Adrenal gland (tissue), 12 donors: ENCODE results near the gene GGT5. TPM values are rescaled to one million over a fixed set of nuclear protein-coding genes. Genes with fewer than 3 reads are reported as not detected.
A peak's percentile ranks its signal among the peaks of the same experiment; 100 is the strongest.
"Not testable (repeated sequence)": the region's sequence is repeated elsewhere in the genome, so short reads cannot be mapped to it uniquely, and the experiment has no call there.

Experiments used
- DNase-seq, 7 donors: peaks; one replicate each; pipeline ENCODE4 v3.0.0-alpha.2; 2019 to 2020
- H3K27ac ChIP-seq, 5 donors: fragments of 200-600 bp; sonication (generic) in 4 of 5; 1 replicate in 3 of 5; 2 replicates in 2 of 5; pipeline versions ENCODE4 v1.5.1 to v1.8.0; 2016 to 2020; ENCODE audit warnings: mild to moderate bottlenecking in 1 of 5
- H3K27me3 ChIP-seq: fragments of 200-600 bp; 2 replicates; pipeline ENCODE4 v1.8.0; 2021
- H3K36me3 ChIP-seq, 2 donors: fragments of 200-600 bp; replicated peaks in 1 of 2; 1 replicate in 1 of 2; 2 replicates in 1 of 2; pipeline versions ENCODE4 v1.5.1 to v1.8.0; 2018 to 2022
- H3K4me1 ChIP-seq, 2 donors: fragments of 200-600 bp; replicated peaks in 1 of 2; 1 replicate in 1 of 2; 2 replicates in 1 of 2; pipeline versions ENCODE4 v1.5.1 to v1.8.0; 2018 to 2021
- H3K4me3 ChIP-seq, 4 donors: fragments of 200-600 bp; sonication (generic) in 3 of 4; one replicate each; pipeline ENCODE4 v1.5.1; 2016 to 2018
- H3K9me3 ChIP-seq, 3 donors: fragments of 200-600 bp; sonication (generic) in 1 of 3; replicated peaks in 1 of 3; 1 replicate in 2 of 3; 2 replicates in 1 of 3; pipeline versions ENCODE4 v1.5.1 to v1.8.0; 2016 to 2021
- WGBS, 4 donors: extraction: QIAGEN DNeasy Blood & Tissue Kit in 2 of 4; methylation state at CpG; one replicate each; pipeline versions ENCODE4 v1.1.5 to v1.1.7; 2013 to 2017; 5-methylcytosine and 5-hydroxymethylcytosine counted together
- intact Hi-C, 2 donors: fragments of 100-400 bp; cut with DNase I; formaldehyde crosslinking; loops; one replicate each; pipeline versions ENCODE4 v1.14.1 to v1.15.0; 2022 to 2023
- polyA plus RNA-seq, 3 donors: library from polyadenylated mRNA; stranded (reverse); fragments of 200-250 nt in 2 of 3; fragments of 350-450 nt in 1 of 3; fragmentation: Illumina TruSeq in 1 of 3; extraction: RNeasy Lipid Tissue Mini Kit (QIAGEN cat#74804) in 1 of 3; gene quantifications; one replicate each; pipeline ENCODE4 v1.2.3, GENCODE V29; 2013 to 2014
- total RNA-seq, 9 donors: library from RNA; depleted of rRNA in 4 of 9; stranded (reverse); fragments of >200 nt in 4 of 9; fragments of 120-200 nt in 1 of 9; fragmentation: NEBNext Ultra II Directional in 1 of 9; extraction: Animal tissue kit (Norgen Biotek cat#: 25700) in 1 of 9; gene quantifications; one replicate each; pipeline versions ENCODE4 v1.1.0 to v1.2.4, GENCODE V29; 2013 to 2023
- TF ChIP-seq, protein P1 (sequence below), 6 experiments: fragments of 450-650 bp in 4 of 6; fragments of 200-600 bp in 2 of 6; sonication (generic) in 1 of 6; IDR thresholded peaks; 1 replicate in 5 of 6; 2 replicates in 1 of 6; pipeline versions ENCODE4 v1.5.1 to v1.8.0; 2016 to 2021; ENCODE audit warnings: antibody characterized with exemption in 6 of 6, mild to moderate bottlenecking in 2 of 6, moderate library complexity in 1 of 6
- donor health status: healthy with polysubstance abuse.
- donor health status: Bipolar disorder and iron deficiency.
- donor health status: DM: yes; HTN: yes; CAD: no.
- donor health status: DM: no; HTN: no; CAD: no.
- donor health status: DM: no; HTN: no; CAD: no.
- donor health status: DM: yes; HTN: yes; CAD: no.

The GGT5 gene
- total and polyA plus RNA-seq, 12 donors = 7.5 to 149 (median 78.5) TPM

DNA sequence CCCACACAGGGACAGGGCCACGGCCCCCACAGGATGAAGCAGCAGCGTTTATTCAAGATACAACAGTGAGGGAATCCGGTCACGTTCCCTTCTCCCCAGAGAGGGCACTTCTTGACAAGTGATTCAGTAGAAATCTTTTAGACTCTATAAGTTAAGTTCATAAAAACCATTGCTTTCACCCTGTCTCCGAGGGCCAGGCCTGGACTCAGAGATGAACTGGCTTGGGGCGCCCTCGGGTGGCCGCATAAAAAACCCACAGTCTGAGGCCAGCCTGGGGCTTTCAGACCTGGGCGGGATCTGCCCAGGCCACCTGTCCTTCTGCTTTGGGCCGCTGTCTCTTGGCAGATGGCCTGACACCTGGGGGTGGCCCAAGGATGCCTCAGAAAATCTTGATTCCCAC, 14.6 kb upstream of the GGT5 start:
- intact Hi-C loops, H3K4me1 ChIP-seq, H3K4me3 ChIP-seq, H3K27me3 ChIP-seq, H3K9me3 ChIP-seq, H3K36me3 ChIP-seq: not testable (repeated sequence)
- WGBS, 4 donors = 4 to 35% (median 14%) methylated on average over 4 to 5 of the region's 10 CpGs; no CpG with 5 or more reads in 1 of the 4 donors
- TF ChIP-seq, protein P1, sequence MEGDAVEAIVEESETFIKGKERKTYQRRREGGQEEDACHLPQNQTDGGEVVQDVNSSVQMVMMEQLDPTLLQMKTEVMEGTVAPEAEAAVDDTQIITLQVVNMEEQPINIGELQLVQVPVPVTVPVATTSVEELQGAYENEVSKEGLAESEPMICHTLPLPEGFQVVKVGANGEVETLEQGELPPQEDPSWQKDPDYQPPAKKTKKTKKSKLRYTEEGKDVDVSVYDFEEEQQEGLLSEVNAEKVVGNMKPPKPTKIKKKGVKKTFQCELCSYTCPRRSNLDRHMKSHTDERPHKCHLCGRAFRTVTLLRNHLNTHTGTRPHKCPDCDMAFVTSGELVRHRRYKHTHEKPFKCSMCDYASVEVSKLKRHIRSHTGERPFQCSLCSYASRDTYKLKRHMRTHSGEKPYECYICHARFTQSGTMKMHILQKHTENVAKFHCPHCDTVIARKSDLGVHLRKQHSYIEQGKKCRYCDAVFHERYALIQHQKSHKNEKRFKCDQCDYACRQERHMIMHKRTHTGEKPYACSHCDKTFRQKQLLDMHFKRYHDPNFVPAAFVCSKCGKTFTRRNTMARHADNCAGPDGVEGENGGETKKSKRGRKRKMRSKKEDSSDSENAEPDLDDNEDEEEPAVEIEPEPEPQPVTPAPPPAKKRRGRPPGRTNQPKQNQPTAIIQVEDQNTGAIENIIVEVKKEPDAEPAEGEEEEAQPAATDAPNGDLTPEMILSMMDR (IDR thresholded peaks at IDR 0.05) = peak in 4 of 6 experiments; percentile 40 to 74 (median 53)
- peak overlapping the region in 1 of 5 donors; percentile 40 for H3K27ac ChIP-seq
- DNase-seq = peak; percentile 70 to 89 (median 79)

GRCh38 chr22:24256736-24257135, 11.9 kb upstream of the GGT5 start:
- H3K4me3 ChIP-seq, H3K27ac ChIP-seq, intact Hi-C loops, H3K27me3 ChIP-seq, H3K36me3 ChIP-seq, H3K4me1 ChIP-seq, H3K9me3 ChIP-seq: not testable (repeated sequence)
- DNase-seq = peak in 1 of 7 donors; percentile 42
- WGBS, 4 donors = 79 to 94% (median 91%) methylated on average over 3 to 6 of the region's 7 CpGs

DNA sequence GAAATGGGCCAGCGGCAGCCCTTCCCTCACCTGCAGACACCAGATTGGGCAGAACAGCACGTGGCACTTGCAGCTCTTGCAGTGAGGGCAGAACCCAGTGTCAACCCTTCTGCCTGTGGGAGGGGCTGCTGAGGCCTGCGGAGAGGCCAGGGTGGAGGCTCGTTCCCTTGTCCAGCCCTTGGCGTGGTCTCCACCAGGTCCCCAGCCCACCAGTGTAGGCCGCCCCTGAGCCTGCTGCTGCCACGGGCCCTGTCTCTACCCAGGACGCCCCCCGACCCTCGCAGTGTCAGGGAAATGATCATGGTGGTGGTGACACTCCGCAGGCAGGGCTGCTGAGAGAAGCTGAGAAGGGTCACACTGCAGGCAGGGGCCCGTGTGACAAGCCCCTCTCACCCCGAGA, 11.3 kb upstream of the GGT5 start:
- H3K4me3 ChIP-seq, intact Hi-C loops, H3K27me3 ChIP-seq, H3K36me3 ChIP-seq, H3K4me1 ChIP-seq, H3K9me3 ChIP-seq, H3K27ac ChIP-seq: not testable (repeated sequence)
- 83 to 100% (median 94%) methylated on average over 1 to 9 of the region's 13 CpGs for WGBS, 4 donors
- DNase-seq = peak in 1 of 7 donors; percentile 7

- H3K9me3 ChIP-seq, H3K27ac ChIP-seq, H3K4me1 ChIP-seq, H3K27me3 ChIP-seq, H3K4me3 ChIP-seq, intact Hi-C loops, H3K36me3 ChIP-seq: not testable (repeated sequence)
- DNase-seq = peak in 1 of 7 donors; percentile 9
- WGBS, 4 donors = 89 to 95% (median 90%) methylated on average over 4 to 12 of the region's 12 CpGs
Measured at GRCh38 chr22:24253126-24253525, 8.2 kb upstream of the GGT5 start.

GRCh38 chr22:24251286-24251685, 6.4 kb upstream of the GGT5 start:
- H3K27me3 ChIP-seq, H3K4me3 ChIP-seq, H3K4me1 ChIP-seq, H3K36me3 ChIP-seq, intact Hi-C loops, H3K27ac ChIP-seq, DNase-seq, H3K9me3 ChIP-seq: not testable (repeated sequence)
- WGBS, 4 donors = 93% methylated on average over 12 of the region's 28 CpGs; no CpG with 5 or more reads in 3 of the 4 donors

DNA sequence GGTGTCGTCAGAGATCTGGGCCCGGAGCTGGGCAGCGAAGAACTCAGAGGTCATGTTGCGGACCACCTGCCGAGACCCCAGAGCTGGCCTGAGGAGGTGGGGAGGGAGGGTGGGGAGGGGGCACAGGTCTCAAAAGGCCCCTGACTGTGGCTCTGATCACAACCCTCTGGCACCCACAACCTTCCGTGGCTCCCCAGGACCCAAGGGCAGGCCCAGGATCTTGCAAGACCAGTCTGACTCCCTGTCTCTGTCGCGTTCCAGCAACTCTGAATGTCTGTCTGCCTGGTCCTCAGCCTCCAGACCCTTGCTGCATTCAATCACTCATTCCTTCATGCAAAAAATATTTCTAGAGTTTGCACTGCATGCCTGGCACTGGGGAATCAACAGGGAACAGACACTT, 4.5 kb upstream of the GGT5 start:
- intact Hi-C loops, DNase-seq, H3K36me3 ChIP-seq, H3K4me1 ChIP-seq, H3K27ac ChIP-seq, H3K27me3 ChIP-seq, H3K4me3 ChIP-seq, H3K9me3 ChIP-seq: not testable (repeated sequence)
- 89 to 94% (median 93%) methylated on average over 3 to 7 of the region's 8 CpGs; no CpG with 5 or more reads in 1 of the 4 donors for WGBS, 4 donors

DNA sequence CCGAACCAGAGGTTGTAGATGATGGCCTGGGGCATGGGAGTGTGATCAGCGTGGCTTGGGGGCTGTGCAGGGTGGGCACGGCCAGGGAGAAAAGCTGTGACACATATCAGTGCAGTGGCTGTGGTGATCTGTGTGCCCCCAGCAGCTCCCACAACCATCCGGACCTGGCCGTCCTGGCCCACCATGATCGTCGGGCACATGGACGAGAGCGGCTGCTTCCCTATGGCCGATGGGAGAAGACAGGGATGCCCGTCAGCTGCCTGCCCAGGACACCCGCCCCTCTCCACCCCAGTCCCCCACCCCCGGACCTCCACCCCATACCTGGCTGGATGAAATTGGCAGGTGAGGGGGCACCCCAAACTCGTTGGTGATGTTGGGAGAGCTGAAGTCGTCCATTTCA, 3.7 kb upstream of the GGT5 start:
- H3K4me1 ChIP-seq, H3K4me3 ChIP-seq, H3K27ac ChIP-seq, H3K9me3 ChIP-seq, H3K27me3 ChIP-seq, intact Hi-C loops, H3K36me3 ChIP-seq: not testable (repeated sequence)
- 60 to 87% (median 80%) methylated on average over 1 to 15 of the region's 15 CpGs for WGBS, 4 donors
- peak in 1 of 7 donors; percentile 7 for DNase-seq
